ENCODE measurements around the gene TLCD3A. TPM values are rescaled to one million over a fixed set of nuclear protein-coding genes. Genes with fewer than 3 reads are reported as not detected.

Gene TLCD3A
- total and polyA plus RNA-seq, 2 experiments from 2014 or later: 15.7 to 21.1 TPM

GRCh38 chr17:791829-792228 lies 59.4 kb downstream of the TLCD3A start:
- Histone ChIP-seq H3K9me3 (ENCODE audit: low read depth) (no peaks in the 10 kb centered on the region), H3K4me1 (ENCODE audit: insufficient read depth) (peaks cover 7% of the 10 kb centered on the region), H3K36me3 (replicated peaks; ENCODE audit: insufficient read depth, low read depth) (no peaks in the 10 kb centered on the region), H3K27me3 (no peaks in the 10 kb centered on the region), H3K4me3 (no peak overlapping the region), H3K9me2 (replicated peaks; ENCODE audit: insufficient read depth) (no peaks in the 10 kb centered on the region), H2AFZ (no peak overlapping the region), H3K27ac (no peak overlapping the region), H3K79me2 (peaks cover 5% of the 10 kb centered on the region), H4K20me1 (ENCODE audit: insufficient read depth, poor library complexity, severe bottlenecking) (no peaks in the 10 kb centered on the region), H3K4me2 (no peak overlapping the region)
- TF ChIP-seq EZH2phosphoT487 (IDR thresholded peaks at IDR 0.05; ENCODE audit: low read depth, severe bottlenecking, unreplicated experiment) (no peak), EZH2 (IDR thresholded peaks at IDR 0.05; ENCODE audit: borderline replicate concordance) (no peak), CTCF (IDR thresholded peaks at IDR 0.05; ENCODE audit: poor library complexity) (no peak)
- 96% methylated on average over 19 of the region's 19 CpGs for WGBS (ENCODE audit: low lambda C conversion rate, missing lambda C conversion rate)
- DNase-seq (ENCODE audit: low spot score): no peak

GRCh38 chr17:792277-792676 lies 59.9 kb downstream of the TLCD3A start:
- no peak overlapping the region for H3K4me2 ChIP-seq
- H2AFZ ChIP-seq: no peak overlapping the region
- H3K4me1 ChIP-seq (ENCODE audit: insufficient read depth): peaks cover 7% of the 10 kb centered on the region
- no peaks in the 10 kb centered on the region for H3K9me3 ChIP-seq (ENCODE audit: low read depth)
- H3K27ac ChIP-seq: no peak overlapping the region
- 87% methylated on average over 9 of the region's 9 CpGs for whole genome bisulfite sequencing (ENCODE audit: low lambda C conversion rate, missing lambda C conversion rate)
- peaks cover under 1% of the 10 kb centered on the region for H3K79me2 ChIP-seq
- no peak for DNase-seq (ENCODE audit: low spot score)
- TF ChIP-seq EZH2 (IDR thresholded peaks at IDR 0.05; ENCODE audit: borderline replicate concordance): no peak
- TF ChIP-seq CTCF (IDR thresholded peaks at IDR 0.05; ENCODE audit: poor library complexity): no peak
- TF ChIP-seq EZH2phosphoT487 (IDR thresholded peaks at IDR 0.05; ENCODE audit: low read depth, severe bottlenecking, unreplicated experiment): no peak
- no peaks in the 10 kb centered on the region for H4K20me1 ChIP-seq (ENCODE audit: insufficient read depth, poor library complexity, severe bottlenecking)
- H3K27me3 ChIP-seq: no peaks in the 10 kb centered on the region
- H3K9me2 ChIP-seq (replicated peaks; ENCODE audit: insufficient read depth): no peaks in the 10 kb centered on the region
- no peaks in the 10 kb centered on the region for H3K36me3 ChIP-seq (replicated peaks; ENCODE audit: insufficient read depth, low read depth)
- no peak overlapping the region for H3K4me3 ChIP-seq

Other genes with a start within 250 kb of the TLCD3A start
- gene VPS53, start 17.8 kb upstream of the TLCD3A start, total RNA-seq: 16.3 and 28.1 TPM in 2 replicates
- gene VPS53, start 17.8 kb upstream of the TLCD3A start, polyA plus RNA-seq: 16.1 and 18.7 TPM in 2 replicates
- gene GEMIN4, start 19.7 kb downstream of the TLCD3A start, total RNA-seq: 11.6 and 12.0 TPM in 2 replicates
- gene GEMIN4, start 19.7 kb downstream of the TLCD3A start, polyA plus RNA-seq: 9.7 and 12.8 TPM in 2 replicates
- gene GLOD4, start 49.7 kb downstream of the TLCD3A start, total RNA-seq: 70.8 and 120 TPM in 2 replicates
- 68.1 and 74.1 TPM in 2 replicates for gene GLOD4, start 49.7 kb downstream of the TLCD3A start, polyA plus RNA-seq
- 14.6 and 17.0 TPM in 2 replicates for gene MRM3, start 49.8 kb downstream of the TLCD3A start, total RNA-seq
- gene MRM3, start 49.8 kb downstream of the TLCD3A start, polyA plus RNA-seq: 13.3 and 15.3 TPM in 2 replicates
- gene NXN, start 247.2 kb downstream of the TLCD3A start, total RNA-seq: 55.0 and 58.7 TPM in 2 replicates
- 74.1 and 88.0 TPM in 2 replicates for gene NXN, start 247.2 kb downstream of the TLCD3A start, polyA plus RNA-seq

All from hepatocyte (in vitro differentiated cells).